Activated CD4-positive, CD25-positive, alpha-beta regulatory T cell treated with anti-CD3 and anti-CD28 coated beads, Interleukin-2, amount 50 U/mL, for 72 hours (primary cell): Measurements from ENCODE around the gene GASK1A.
"Not testable (repeated sequence)": the region's sequence is repeated elsewhere in the genome, so short reads cannot be mapped to it uniquely, and the experiment has no call there.

Experiments used
- DNase-seq: peaks from one replicate; pipeline ENCODE4 v3.0.0; 2021

The GASK1A gene

DNA sequence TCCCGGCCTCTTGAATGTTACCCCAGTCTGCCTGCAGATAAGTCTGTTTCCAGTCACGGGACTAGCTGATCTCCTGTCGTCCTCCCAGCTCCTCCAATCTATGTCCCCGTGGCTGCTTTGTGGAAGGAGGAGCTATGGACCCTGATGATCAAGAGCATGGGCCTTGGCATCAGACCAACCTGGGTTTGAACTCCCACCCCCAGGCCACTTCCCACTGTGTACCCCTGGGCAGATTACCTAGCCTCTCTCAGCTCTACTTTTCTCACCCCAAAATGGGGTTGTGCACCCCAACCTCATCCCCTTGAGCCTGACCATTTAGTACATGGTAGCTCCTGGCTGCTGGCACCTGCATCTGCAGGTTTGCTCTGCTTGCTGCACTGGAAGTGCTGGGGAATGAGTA is 55.8 kb downstream of the GASK1A start:
- DNase-seq: no peak

DNA sequence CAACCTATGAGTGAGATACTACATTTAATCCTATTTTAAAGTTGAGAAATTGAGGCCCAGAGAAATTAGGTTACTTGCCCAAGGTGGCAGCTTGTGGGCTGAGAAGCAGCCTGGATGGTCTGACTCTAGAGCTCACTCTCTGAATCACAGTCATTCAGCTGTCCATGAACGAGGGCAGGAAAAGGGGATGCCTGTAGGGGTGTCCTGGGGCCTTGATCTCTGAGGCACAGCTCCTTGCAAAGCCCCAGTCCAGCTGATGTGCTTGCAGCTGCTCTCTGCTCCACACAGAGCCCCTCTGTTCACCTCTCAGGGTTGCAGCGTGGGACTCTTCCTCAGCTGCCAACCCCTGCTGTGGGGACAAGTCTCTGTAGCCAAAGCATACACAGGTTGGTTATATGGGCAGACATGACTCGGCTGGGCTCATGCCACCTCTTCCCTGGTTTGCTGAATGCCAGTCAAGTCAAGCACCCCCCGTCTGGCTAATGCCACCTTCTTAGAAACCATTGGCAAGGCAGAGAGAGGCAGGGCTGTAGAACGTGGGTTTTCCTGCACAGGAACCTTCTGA is 56.8 kb downstream of the GASK1A start:
- no peak for DNase-seq

DNA sequence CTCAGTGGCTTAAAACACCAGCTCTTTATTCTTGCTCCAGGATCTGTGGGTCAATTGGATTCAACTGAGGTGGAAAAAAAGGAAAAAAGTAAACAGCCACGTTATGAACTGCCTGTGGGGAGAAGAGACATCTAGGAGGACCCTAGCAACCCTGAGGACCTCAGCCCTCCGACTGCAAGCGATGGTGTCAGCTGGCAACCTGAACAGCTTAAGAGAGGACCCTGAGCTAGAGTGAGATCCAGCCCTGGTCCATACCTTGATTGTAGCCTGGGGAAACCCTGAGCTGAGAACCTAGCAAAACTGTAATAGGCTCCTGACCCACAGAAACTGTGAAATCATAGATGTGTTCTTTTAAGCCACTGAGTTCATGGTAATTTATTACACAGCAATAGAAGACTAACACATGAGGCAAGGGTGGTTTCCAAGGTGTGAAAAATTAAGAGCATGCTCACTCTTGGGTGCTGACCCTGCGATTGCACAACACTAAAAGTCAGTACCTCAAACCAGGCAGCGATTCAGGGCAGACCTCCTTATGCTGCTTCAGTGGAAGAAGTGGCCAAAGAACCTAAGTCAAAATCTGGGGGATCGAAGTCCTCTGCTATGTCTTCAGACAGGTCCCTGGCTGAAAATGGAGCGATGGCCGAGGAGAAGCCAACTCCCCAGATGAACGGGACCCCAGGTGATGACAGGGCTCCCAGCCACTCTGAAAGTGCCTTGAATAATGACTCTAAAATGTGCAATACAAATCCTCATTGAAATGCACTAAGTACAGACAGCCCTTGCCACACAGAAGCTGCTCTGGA is 57.7 kb downstream of the GASK1A start:
- no peak for DNase-seq

DNA sequence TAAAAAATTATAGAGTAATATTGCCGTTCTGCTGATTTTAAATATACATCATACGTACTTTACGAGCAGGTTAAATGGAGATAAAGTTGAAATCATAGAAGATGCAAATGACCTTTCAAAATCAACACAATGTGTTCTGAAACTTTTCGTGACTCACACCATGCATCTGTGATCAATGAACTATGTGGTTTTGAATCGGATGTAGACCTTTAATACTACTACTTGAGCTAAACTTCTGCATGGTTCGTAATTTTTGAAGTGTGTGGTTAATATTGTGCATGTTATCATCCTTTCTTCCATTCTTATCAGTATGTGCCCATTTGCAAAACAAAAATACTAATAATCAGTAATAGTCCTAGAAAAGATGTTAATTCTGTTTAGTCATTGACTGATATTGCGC is 58.9 kb downstream of the GASK1A start:
- no peak for DNase-seq

DNA sequence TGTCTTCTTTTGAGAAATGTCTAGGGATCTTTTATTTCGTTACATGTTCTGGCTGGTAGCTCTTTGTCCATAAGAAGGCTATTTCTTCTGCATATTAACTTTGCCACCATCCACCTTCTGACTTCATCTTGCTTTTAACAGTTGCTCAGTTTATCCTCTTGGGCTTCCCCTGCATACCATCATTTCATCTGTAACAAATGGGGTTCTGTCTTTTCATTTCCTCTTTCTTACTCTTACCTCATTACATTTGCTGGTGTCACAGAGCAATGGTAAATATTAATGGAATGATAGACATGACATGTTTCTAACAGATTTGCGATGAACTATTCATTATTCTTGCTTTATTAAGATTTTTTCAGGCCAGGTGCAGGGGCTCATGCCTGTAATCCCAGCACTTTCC is 62.4 kb downstream of the GASK1A start:
- no peak for DNase-seq

DNA sequence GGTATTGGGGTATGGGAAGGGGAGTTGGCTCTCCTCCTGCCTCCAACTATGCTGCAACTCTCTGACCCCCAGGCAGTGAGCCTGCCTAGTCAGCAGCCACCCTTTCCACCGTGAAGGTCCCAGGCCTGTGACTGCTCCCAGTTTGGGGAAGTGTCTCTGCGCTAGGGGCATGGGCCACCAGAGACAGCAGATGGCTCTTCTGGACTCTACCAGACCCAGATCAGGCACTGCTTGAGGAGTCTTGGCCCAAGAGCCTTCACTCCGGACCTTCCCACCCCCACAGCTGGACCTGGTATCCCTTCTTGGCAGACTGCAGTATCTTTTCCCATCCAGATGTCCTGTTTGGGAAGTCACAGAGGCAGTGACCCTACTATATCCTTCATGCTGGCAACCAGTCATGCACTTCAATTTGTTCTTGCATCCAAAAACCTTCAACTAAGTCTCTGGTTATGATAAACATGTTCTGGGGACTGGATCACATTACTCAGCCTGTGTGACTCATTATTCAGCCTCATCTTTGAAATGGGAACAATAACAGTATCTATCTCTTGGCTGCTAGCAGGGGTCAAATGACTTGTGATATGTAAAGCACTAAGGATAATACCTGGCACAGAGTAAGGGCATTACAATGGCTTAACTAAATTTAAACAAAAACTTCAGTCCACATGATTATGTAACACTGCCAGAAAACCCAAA is 64.1 kb downstream of the GASK1A start:
- no peak for DNase-seq

DNA sequence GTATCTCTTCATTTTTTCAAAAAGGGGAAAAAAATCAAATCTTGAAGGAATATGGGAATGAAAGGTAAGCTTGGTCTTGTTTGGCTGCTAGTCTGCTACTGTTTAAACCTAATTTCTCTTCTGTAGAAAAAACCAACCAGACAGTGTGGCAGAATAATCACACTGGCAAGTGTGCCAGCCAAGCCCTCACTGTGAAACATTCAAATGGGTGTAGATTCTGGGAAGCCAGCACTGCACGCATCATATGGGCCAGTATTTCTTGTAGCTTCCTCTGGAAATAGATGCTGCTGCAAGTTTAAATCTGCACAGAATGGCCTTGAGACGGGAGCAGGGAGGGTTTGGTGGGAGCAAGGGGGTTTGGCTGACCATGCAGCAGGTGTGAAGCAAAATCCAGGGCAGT is 64.7 kb downstream of the GASK1A start:
- DNase-seq: no peak

DNA sequence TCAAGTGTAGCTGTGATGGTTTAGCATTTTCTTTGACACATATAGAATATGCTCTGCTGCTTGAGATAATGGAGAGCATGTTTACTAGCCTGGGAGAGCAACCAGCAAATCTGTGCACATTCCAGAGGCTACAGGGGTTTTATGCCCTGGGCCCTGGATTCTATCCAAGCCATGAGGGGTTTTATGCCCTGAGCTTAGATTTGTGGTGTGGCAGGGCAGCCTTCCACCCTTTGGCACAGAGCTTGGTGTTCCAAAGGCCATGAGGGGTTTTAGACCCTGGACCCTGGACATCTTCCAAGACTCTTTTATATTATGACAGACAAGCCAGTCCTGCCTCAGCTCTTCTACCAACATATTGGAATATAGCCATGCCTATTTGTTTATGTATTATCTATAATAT is 66.0 kb downstream of the GASK1A start:
- DNase-seq: not testable (repeated sequence)

DNA sequence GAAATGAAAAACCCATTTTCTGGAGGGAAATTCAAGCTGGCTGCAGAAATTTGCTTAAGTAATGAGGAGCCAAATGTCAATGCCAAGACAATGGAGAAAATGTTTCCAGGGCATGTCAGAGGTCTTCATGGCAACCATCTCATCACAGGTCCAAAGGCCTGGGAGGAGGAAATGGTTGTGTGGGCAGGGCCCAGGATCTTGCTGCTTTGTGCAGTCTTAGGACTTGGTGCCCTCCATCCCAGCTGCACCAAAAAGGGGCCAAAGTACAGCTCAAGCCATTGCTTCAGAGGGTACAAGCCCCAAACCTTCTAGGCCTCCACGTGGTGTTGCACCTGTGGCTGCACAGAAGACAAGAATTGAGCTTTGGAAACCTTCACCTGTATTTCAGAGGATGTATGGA is 67.5 kb downstream of the GASK1A start:
- no peak for DNase-seq

DNA sequence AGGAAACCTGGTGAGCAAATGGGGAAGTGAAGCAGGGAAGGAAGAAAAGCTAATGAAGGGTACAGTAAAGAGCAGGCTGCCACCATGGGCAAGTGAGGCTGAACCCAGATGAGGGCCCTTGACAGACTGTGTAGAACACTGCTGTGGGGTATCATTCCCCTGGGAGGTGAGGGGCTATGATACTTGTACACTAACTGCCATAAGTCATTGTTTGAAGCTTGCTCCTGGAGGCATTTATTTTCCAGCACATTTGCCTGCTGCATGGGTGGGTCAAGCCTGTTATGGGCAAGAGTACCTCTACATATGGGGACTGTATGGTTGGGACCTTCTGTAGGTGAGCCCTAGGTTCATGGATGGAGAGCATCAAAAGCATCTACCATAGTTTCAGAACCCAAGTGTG is 69.4 kb downstream of the GASK1A start:
- DNase-seq: no peak

DNA sequence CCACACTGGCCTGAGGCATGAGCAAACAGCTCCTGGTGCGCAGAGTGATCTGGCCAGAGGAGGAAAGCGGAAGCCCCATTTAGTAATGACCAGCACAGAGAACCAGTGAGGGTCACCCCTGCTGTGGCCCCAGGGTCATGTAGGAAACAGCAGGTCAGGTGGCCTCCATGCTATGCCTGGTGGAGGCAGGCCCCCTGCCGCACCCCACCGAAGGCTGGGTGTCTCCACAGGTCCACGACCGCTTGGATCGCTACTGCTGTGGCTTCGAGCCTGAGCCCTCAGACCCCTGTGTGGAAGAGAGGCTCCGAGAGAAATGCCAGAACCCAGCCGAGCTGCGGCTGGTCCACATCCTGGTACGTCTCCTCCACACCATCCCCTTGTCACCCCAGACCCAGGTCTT is 74.2 kb downstream of the GASK1A start:
- DNase-seq: no peak

DNA sequence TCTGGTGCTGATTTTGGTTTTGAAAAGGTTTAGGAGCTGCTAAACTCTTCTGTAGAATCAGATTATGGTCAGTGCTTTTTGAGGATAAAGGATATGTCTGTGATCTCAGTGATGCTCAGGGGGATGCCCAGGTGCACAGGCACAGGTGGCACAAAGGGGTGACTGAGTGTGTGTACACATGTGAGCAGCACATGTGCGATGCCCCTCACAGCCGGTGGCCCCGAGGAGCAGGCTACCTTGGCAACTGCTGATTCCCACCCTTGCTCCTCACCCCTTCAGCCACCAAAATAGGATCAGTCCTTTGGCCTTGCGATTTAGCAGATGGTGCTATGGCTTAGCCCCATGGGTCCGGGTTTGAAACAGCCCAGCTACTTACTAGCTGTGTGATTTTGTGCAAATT is 75.6 kb downstream of the GASK1A start:
- DNase-seq: no peak

DNA sequence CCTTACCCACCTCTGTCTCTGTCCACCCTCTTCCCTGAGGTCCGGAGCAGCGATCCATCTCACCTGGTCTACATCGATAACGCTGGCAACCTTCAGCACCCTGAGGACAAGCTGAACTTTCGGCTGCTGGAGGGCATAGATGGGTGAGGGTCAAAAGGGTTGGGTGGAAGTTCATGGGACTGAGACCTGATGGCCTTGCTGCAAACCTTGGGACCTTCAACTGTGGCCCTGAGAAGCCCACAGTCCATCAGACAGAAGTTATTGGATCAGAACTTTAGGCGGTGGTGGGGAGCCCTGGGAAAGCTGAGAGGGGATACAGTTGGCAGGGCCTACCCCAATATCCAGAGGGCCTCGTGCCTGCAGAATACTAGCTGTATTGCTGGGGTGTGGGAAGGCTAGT is 76.3 kb downstream of the GASK1A start:
- no peak for DNase-seq

DNA sequence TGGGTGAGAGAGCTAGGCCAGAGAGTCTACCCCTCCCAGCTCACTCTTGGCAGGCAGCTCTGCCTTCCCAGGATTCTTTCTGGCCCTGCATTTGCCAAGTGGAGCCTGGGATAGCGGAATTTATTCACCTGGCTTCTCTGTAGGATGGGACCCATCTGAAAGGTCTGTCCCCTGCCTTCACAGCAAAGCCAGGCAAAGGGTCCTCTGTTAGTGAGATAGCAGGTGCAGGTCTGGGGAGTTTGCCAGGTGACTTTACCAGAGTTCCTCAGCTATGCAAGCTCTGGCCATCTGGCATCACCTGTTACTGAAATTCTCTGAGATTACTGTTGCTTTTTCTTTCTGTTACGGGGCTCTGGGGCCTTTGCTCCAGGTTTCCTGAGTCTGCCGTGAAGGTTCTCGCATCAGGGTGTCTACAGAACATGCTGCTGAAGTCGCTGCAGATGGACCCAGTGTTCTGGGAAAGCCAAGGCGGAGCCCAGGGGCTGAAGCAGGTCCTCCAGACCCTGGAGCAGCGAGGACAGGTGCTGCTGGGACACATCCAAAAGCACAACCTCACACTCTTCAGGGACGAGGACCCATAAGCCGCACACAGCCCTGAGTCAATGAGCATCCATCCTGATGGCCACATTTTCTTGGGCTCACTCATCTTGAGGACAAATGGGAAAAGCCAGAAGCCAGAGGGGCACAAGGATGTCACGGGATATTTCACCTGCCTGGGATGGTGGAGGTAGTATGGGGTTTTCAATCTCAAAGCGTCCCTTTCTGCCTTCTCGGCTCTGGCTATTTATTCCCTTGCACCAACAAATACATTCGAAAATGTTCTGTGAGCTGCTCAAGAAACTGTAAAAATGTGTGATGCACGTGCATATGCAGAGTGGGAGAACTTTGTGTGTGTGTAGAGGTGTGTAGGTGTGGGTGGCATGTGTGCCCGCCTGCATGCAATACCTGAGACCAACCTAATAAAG is 77.0 kb downstream of the GASK1A start:
- DNase-seq: no peak

DNA sequence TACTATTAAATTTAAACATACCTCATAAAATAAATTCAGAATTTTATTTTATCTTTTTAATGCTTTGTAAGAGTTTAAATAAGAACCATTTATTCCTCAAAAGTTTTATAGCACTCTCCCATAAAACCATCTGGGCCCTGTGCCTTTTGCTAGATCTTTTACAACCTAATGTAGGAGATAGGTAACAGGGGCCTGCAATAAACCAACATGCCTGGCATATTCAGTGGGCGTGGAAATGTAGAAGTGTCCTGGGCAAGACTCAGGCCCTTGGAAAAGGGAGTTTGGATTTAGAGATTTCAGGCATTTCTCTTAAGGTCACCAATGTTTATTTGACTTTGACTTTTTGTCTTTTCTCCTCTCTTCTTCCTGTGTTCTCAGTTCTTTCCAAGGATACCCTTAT is 80.3 kb downstream of the GASK1A start:
- no peak for DNase-seq

DNA sequence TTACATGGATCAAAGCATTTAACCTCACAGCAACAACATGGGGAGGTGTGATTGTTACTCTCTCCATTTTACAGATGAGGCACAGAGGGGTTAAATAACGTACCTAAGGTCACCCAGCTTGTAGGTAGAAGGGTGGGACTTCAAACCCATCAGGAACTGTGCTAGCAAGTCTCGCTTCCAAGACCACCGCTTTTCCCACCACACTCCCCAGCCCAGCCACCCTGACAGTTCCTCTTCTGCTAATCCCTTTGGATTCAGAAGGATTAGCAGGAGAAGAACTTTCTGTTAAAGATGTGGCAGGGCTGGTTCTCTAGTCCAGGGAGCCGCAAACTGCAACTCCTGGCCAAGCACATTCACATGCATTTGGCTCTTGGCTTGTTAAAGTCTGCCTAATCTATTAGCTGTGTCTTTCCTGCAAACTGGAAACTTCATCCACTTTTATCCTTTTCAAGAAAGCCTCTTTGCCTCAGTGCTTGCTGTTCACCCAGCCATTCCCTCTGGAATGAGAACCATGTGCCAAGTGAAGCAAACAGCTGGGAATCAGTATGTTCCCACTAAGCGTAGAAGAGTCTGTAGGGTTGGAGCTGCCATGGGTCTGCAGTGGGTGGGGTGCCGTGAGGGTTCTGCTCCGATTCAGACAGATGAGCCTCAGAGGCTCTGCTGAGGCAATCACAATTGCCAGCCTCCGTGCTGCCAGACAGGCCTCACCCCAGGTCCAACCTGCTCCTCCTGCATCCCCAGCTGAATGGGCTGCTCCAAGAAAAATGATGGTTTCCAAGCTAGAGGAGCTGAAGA is 82.2 kb downstream of the GASK1A start:
- no peak for DNase-seq

DNA sequence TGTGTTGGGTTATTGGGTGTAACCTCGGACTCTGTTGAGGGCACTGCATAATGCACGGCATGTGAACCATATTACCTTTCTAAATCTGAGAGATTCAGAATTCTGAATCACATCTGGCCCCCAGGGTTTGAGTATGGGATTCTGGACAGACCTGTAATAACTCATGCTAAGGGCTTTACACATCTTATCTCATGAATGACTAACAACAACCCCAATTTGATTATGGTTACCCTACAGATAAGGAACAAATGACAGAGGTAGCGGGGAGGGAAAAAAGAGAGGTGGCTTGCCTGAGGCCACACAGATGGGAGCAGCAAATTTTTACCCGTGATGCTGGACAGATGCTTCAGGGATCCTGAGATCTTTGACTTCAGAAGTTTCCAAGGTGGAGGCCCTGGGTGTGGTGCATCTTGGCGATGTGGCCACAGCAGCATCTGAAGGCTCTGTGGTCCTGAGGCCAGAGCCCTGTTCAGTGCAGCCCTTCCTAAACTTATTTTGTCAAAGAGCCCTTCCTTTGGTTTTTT is 83.0 kb downstream of the GASK1A start:
- no peak for DNase-seq

DNA sequence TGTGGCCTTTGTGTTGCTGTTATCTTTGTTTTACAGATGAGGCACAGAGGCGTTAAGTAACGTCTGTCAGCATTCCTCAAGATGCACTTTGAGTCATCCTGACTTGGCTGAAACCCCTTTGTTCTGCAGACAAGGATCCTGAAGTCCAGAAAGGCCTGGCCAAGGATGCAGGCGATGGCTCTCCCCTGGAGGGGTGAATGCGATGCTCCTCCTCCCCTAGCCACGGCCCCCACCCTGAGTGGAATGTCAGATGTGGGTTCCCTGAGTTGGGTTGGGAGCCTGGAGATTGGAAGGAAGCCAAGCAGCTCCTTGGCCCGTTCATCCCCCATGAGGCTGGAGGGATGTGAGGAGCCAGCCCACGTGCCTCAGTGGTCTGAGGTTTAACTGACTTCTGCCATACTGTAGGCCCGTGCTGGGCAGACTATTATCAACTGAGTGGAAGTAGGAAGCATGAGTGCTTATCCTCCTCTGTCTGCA is 83.5 kb downstream of the GASK1A start:
- no peak for DNase-seq

DNA sequence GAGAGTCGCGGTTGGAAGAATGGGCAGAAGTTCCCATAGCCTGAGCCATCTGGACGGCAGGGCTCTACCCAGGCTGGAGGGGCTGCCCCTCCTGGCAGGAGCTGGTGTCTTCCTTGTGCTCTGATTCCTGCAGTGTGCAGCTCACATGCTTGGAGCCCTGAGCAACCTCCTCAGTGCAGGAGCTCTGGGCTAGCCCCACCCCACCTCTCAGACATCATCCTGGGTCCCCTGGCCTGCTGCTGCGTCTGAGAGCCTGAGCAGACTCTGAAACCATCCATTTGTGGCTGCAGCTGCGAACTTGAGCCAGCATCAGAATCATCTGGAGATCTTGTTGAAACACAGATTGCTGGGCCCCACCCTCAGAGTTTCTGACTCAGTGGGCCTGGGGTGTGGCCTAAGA is 84.0 kb downstream of the GASK1A start:
- no peak for DNase-seq

DNA sequence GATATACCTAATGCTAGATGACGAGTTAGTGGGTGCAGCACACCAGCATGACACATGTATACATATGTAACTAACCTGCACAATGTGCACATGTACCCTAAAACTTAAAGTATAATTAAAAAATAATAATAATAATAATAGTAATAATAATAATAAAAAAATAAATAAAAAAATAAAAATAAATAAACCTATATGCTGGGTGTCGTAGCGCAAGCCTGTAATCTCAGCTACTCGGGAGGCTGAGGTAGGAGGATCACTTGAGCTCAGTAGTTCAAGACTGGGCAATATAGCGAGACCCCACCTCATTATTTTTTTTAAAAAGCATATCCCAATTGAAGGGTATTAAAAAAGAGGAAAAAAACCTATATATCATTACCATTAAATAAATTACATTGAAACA is 91.6 kb downstream of the GASK1A start:
- not testable (repeated sequence) for DNase-seq

DNA sequence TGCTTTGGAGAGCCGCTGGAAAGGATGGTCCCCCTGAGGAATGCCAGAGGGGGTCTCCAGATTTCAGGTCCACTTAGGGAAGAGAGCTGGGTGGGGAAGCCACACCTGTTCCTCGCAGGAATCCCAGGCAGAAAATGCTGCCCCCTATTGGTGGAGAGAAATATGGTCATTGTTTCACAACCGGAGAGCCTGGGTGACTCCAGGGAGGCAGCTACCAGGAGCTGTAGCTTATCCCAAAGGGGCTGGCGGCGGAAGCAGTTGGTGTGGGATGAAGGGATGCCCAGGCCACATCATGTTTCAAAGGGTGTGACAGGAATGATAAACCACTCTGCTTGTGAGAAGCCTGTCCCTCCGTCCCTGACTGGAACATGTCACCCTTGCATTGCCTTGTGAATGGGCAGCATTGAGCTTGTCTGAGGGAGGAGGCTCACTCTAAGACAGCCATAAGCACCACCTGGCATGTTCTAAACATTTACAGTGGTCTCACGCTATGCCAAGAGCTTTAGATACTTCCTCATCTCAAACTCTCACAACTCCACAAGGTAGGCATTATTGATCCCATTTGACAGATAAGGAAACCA is 92.3 kb downstream of the GASK1A start:
- DNase-seq: no peak

DNA sequence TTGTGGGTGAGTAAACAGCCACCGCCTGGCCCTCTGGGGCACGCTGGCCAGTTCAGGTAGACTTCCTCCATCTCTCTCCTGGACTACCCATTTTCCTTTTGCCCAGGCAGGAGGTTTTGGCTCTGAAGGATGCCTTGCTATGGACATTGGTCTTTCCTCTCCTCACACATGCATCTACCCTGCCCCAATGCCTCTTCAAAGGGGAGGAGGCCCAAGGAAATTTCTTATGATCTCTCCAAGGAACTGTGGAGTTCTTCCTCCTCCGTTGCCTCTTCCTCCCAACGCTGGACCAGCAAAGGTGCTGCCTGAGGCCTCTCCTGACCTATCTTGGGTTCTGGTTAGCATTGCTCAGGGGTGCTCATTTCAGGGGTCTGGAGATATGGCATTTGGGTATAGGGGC is 93.2 kb downstream of the GASK1A start:
- no peak for DNase-seq
